HCT116 (cell line): Measurements from ENCODE around the gene ARHGAP36. TPM values are rescaled to one million over a fixed set of nuclear protein-coding genes. Genes with fewer than 3 reads are reported as not detected.

Source experiments
- ATAC-seq: fragments of 200-7000 bp; cut with Tn5 transposase; 2 replicates; pipeline ENCODE4 v1.9.1; 2020; ENCODE audit warnings: mild to moderate bottlenecking, moderate library complexity
- BruUV-seq: library from RNA; stranded (reverse); fragments of 400-500 nt; replicated peaks from 2 replicates; lab custom pipeline; 2021; lab: Mats Ljungman, UMichigan
- CTCF ChIA-PET: fragments of 300-600 bp; sonication (Branson Sonifier 250); formaldehyde crosslinking; loops from one replicate; lab custom pipeline; 2021; ENCODE audit warnings: antibody characterized with exemption; lab: Charles Lee
- POLR2A ChIA-PET: fragments of 300-600, 350-600 bp; sonication (Branson Sonifier 250); formaldehyde crosslinking; loops from one replicate; lab custom pipeline; 2021; ENCODE audit warnings: antibody characterized with exemption; lab: Charles Lee
- RAD21 ChIA-PET, 2 experiments: fragments of 300-600 bp; sonication (Branson Sonifier 250); formaldehyde crosslinking; loops; one replicate each; lab custom pipeline; 2023; ENCODE audit warnings: low total read pairs in 2 of 2; ENCODE audit not compliant: uncharacterized antibody in 2 of 2, unreplicated experiment in 2 of 2, low non-redundant PET in 1 of 2; lab: Charles Lee
- DNase-seq: peaks from one replicate; pipeline ENCODE4 v3.0.0-alpha.2; 2010; ENCODE audit warnings: low read depth, low spot score
- H2AFZ ChIP-seq: fragments of 200-600 bp; shearing (Covaris generic), sonication (generic); 2 replicates; pipeline ENCODE4 v1.6.1; 2017; ENCODE audit warnings: low read depth, mixed run types, mixed read lengths, antibody characterized with exemption, low read length; ENCODE audit not compliant: poor library complexity, severe bottlenecking
- H3K27ac ChIP-seq: 2 replicates; pipeline ENCODE4 v1.5.1; 2012; ENCODE audit warnings: low read depth, low read length
- H3K27me3 ChIP-seq: fragments of 200-600 bp; sonication (generic); 2 replicates; pipeline ENCODE4 v1.6.1; 2016; ENCODE audit warnings: mixed run types, low read length, mixed read lengths; ENCODE audit not compliant: insufficient read depth
- H3K36me3 ChIP-seq, 2 experiments: fragments of 200-500 bp in 1 of 2; fragments of 200-600 bp in 1 of 2; sonication (Bioruptor generic) in 1 of 2; sonication (generic) in 1 of 2; 2 replicates each; pipeline versions ENCODE4 v1.5.1 to v1.6.1; 2014 to 2016; ENCODE audit warnings: low read length in 2 of 2, inconsistent platforms in 1 of 2, mixed read lengths in 1 of 2, mixed run types in 1 of 2; ENCODE audit not compliant: insufficient read depth in 2 of 2, control insufficient read depth in 1 of 2
- H3K4me1 ChIP-seq, 2 experiments: fragments of 200-600 bp in 1 of 2; sonication (generic) in 1 of 2; 2 replicates each; pipeline versions ENCODE4 v1.5.1 to v1.6.1; 2012 to 2017; ENCODE audit warnings: low read length in 2 of 2, inconsistent platforms in 1 of 2, mild to moderate bottlenecking in 1 of 2, mixed read lengths in 1 of 2, mixed run types in 1 of 2, moderate library complexity in 1 of 2; ENCODE audit not compliant: insufficient read depth in 2 of 2, control insufficient read depth in 1 of 2
- H3K4me2 ChIP-seq: fragments of 200-600 bp; sonication (generic); 2 replicates; pipeline ENCODE4 v1.6.1; 2017; ENCODE audit warnings: mixed run types, low read length, mixed read lengths
- H3K4me3 ChIP-seq, 2 experiments: fragments of 200-600 bp in 1 of 2; sonication (generic) in 1 of 2; replicated peaks in 1 of 2; 2 replicates each; pipeline ENCODE4 v1.5.1; 2011 to 2016; ENCODE audit warnings: low read length in 2 of 2, control low read depth in 1 of 2, low read depth in 1 of 2, mild to moderate bottlenecking in 1 of 2, mixed read lengths in 1 of 2, mixed run types in 1 of 2
- H3K79me2 ChIP-seq: fragments of 200-600 bp; sonication (generic); 2 replicates; pipeline ENCODE4 v1.6.1; 2017; ENCODE audit warnings: mild to moderate bottlenecking, mixed run types, low read length, moderate library complexity, mixed read lengths; ENCODE audit not compliant: insufficient read depth
- H3K9ac ChIP-seq: fragments of 200-600 bp; sonication (generic); 2 replicates; pipeline ENCODE4 v1.6.1; 2016; ENCODE audit warnings: low read length, mixed read lengths
- H3K9me2 ChIP-seq: fragments of 200-600 bp; sonication (generic), shearing (Covaris generic); 2 replicates; pipeline ENCODE4 v1.6.1; 2017; ENCODE audit warnings: mixed run types, mild to moderate bottlenecking, moderate library complexity; ENCODE audit not compliant: insufficient read depth
- H3K9me3 ChIP-seq, 2 experiments: fragments of 200-500 bp in 1 of 2; fragments of 200-600 bp in 1 of 2; sonication (Bioruptor generic) in 1 of 2; sonication (generic) in 1 of 2; 2 replicates each; pipeline ENCODE4 v1.6.1; 2014 to 2017; ENCODE audit warnings: low read length in 2 of 2, mixed read lengths in 2 of 2, inconsistent platforms in 1 of 2, low read depth in 1 of 2, mild to moderate bottlenecking in 1 of 2, mixed run types in 1 of 2, moderate library complexity in 1 of 2; ENCODE audit not compliant: control insufficient read depth in 1 of 2, insufficient read depth in 1 of 2
- H4K20me1 ChIP-seq: fragments of 200-600 bp; sonication (generic), shearing (Covaris generic); 2 replicates; pipeline ENCODE4 v1.6.1; 2017; ENCODE audit warnings: mixed run types, mild to moderate bottlenecking, moderate library complexity; ENCODE audit not compliant: insufficient read depth
- ATF3 ChIP-seq: IDR thresholded peaks from 2 replicates; pipeline ENCODE4 v1.6.1; 2012
- CBX3 ChIP-seq: IDR thresholded peaks from 2 replicates; pipeline ENCODE4 v1.6.1; 2012; ENCODE audit warnings: low read depth
- CEBPB ChIP-seq: IDR thresholded peaks from 2 replicates; pipeline ENCODE4 v1.6.1; 2012; ENCODE audit warnings: low read depth
- CTCF ChIP-seq, 3 experiments: fragments of 200-600 bp in 1 of 3; sonication (generic) in 1 of 3; IDR thresholded peaks in 2 of 3; conservative IDR thresholded peaks in 1 of 3; 2 replicates each; pipeline ENCODE4 v1.5.1; 2012 to 2017; ENCODE audit warnings: low read depth in 2 of 3, low read length in 2 of 3, antibody characterized with exemption in 1 of 3, borderline replicate concordance in 1 of 3, control low read depth in 1 of 3, mild to moderate bottlenecking in 1 of 3, mixed read lengths in 1 of 3, mixed run types in 1 of 3, moderate library complexity in 1 of 3; ENCODE audit not compliant: insufficient read depth in 1 of 3
- EZH2phosphoT487 ChIP-seq: fragments of 200-600 bp; IDR thresholded peaks from 2 replicates; pipeline ENCODE4 v1.6.1; 2018; ENCODE audit warnings: antibody characterized with exemption, borderline replicate concordance
- JUND ChIP-seq: IDR thresholded peaks from 2 replicates; pipeline ENCODE4 v1.6.1; 2012
- MAX ChIP-seq: IDR thresholded peaks from 2 replicates; pipeline ENCODE4 v1.6.1; 2012
- POLR2AphosphoS5 ChIP-seq: IDR thresholded peaks from 2 replicates; pipeline ENCODE4 v1.6.1; 2011; ENCODE audit warnings: mild to moderate bottlenecking, low read depth, low read length, moderate library complexity
- RAD21 ChIP-seq: IDR thresholded peaks from 2 replicates; pipeline ENCODE4 v1.6.1; 2012; ENCODE audit warnings: low read depth, mild to moderate bottlenecking
- SIN3A ChIP-seq: IDR thresholded peaks from 2 replicates; pipeline ENCODE4 v1.6.1; 2012; ENCODE audit warnings: low read depth
- SP1 ChIP-seq: IDR thresholded peaks from 2 replicates; pipeline ENCODE4 v1.6.1; 2012; ENCODE audit warnings: low read depth
- SRF ChIP-seq: IDR thresholded peaks from 2 replicates; pipeline ENCODE4 v1.6.1; 2012; ENCODE audit warnings: low read depth
- YY1 ChIP-seq: IDR thresholded peaks from 2 replicates; pipeline ENCODE4 v1.6.1; 2011; ENCODE audit warnings: low read length, low read depth, moderate library complexity, mild to moderate bottlenecking; ENCODE audit not compliant: insufficient replicate concordance; ENCODE audit errors: extremely low read depth
- ZFX ChIP-seq: fragments of 450-650 bp; IDR thresholded peaks from 2 replicates; pipeline ENCODE4 v1.6.1; 2017
- ZNF274 ChIP-seq: fragments of 200-500 bp; sonication (Bioruptor generic); IDR thresholded peaks from 2 replicates; pipeline ENCODE4 v1.6.1; 2014; ENCODE audit warnings: mild to moderate bottlenecking, low read depth, low read length, inconsistent platforms
- intact Hi-C: fragments of 100-400 bp; cut with micrococcal nuclease; formaldehyde crosslinking; loops from 2 replicates; pipeline ENCODE4 v1.10.0; 2022
- total RNA-seq: library from RNA; stranded (reverse); gene quantifications from one replicate; pipeline ENCODE4 v1.2.1, GENCODE V29; 2021; ENCODE audit not compliant: unreplicated experiment

Gene ARHGAP36
- total RNA-seq, 1 experiment from 2014 or later: not detected

GRCh38 chrX:131072871-131073571 is 14.9 kb downstream of the ARHGAP36 start:
- no peak overlapping the region for H3K9ac ChIP-seq
- POLR2A ChIA-PET: no interaction called here
- H3K9me2 ChIP-seq: no peaks in the 10 kb centered on the region
- no peaks in the 10 kb centered on the region for H3K9me3 ChIP-seq
- CTCF ChIA-PET: no interaction called here
- intact Hi-C loops: no loop called here
- RAD21 ChIA-PET: no interaction called here
- no peak overlapping the region for H3K4me2 ChIP-seq
- ATAC-seq: no peak
- H4K20me1 ChIP-seq: no peaks in the 10 kb centered on the region
- H3K4me3 ChIP-seq: no peak overlapping the region
- TF ChIP-seq ZNF274: no peak
- TF ChIP-seq SP1: no peak
- TF ChIP-seq EZH2phosphoT487: no peak
- TF ChIP-seq JUND: no peak
- no peak for TF ChIP-seq CEBPB
- TF ChIP-seq RAD21: no peak
- TF ChIP-seq YY1: no peak
- TF ChIP-seq POLR2AphosphoS5: no peak
- TF ChIP-seq ZFX: no peak
- no peak overlapping the region for H3K27ac ChIP-seq
- no TSS peak for BruUV-seq
- no peaks in the 10 kb centered on the region for H3K27me3 ChIP-seq
- H3K79me2 ChIP-seq: no peaks in the 10 kb centered on the region
- DNase-seq: no peak
- no peak overlapping the region for H2AFZ ChIP-seq
- no peaks in the 10 kb centered on the region for H3K4me1 ChIP-seq
- H3K36me3 ChIP-seq: no peaks in the 10 kb centered on the region

GRCh38 chrX:131073607-131074006 is 15.5 kb downstream of the ARHGAP36 start:
- Histone ChIP-seq H3K27me3 (no peaks in the 10 kb centered on the region), H3K9ac (no peak overlapping the region), H3K9me3 (no peaks in the 10 kb centered on the region), H3K4me1 (no peaks in the 10 kb centered on the region), H3K27ac (no peak overlapping the region), H2AFZ (no peak overlapping the region), H3K9me2 (no peaks in the 10 kb centered on the region), H3K36me3 (no peaks in the 10 kb centered on the region), H4K20me1 (no peaks in the 10 kb centered on the region), H3K4me3 (no peak overlapping the region), H3K79me2 (no peaks in the 10 kb centered on the region), H3K4me2 (no peak overlapping the region)
- TF ChIP-seq CBX3 (no peak), SIN3A (no peak), CTCF (IDR thresholded peaks at IDR 0.05 in 2 of 3, conservative IDR thresholded peaks at IDR 0.05 in 1 of 3; ENCODE audit: borderline replicate concordance in 1 of 3, insufficient read depth in 1 of 3, low read depth in 2 of 3, low read length in 2 of 3) (no peak), POLR2AphosphoS5 (no peak), MAX (no peak), SRF (no peak), SP1 (no peak), CEBPB (no peak), RAD21 (no peak), ATF3 (no peak)
- CTCF ChIA-PET: no interaction called here
- POLR2A ChIA-PET: no interaction called here
- DNase-seq (no peak), ATAC-seq (no peak)
- intact Hi-C loops: no loop called here
- no TSS peak for BruUV-seq
- RAD21 ChIA-PET: no interaction called here
